Loucy (cell line): ENCODE data around the gene CENPX.

Experiments used
- CTCF ChIP-seq: fragments of 200-600 bp; sonication (generic); conservative IDR thresholded peaks from 2 replicates; pipeline ENCODE4 v1.5.1; 2014; ENCODE audit warnings: mild to moderate bottlenecking, antibody characterized with exemption, low read length
- EZH2phosphoT487 ChIP-seq: fragments of 200-600 bp; IDR thresholded peaks from 2 replicates; pipeline ENCODE4 v1.6.1; 2018; ENCODE audit warnings: antibody characterized with exemption, mild to moderate bottlenecking, moderate library complexity, borderline replicate concordance

GRCh38 chr17:81984773-81985410, 37.8 kb downstream of the CENPX start:
- TF ChIP-seq CTCF (no peak), EZH2phosphoT487 (no peak)
